Body of pancreas (tissue), 4 donors: Measurements from ENCODE around the gene SLC5A8.

ENCODE experiments used
- POLR2A ChIP-seq, 3 donors: fragments of 450-650 bp; IDR thresholded peaks; one replicate each; pipeline ENCODE4 v1.6.1; 2016; ENCODE audit warnings: antibody characterized with exemption in 3 of 3, mild to moderate bottlenecking in 2 of 3
- TF ChIP-seq, protein P1 (sequence below), 7 experiments: fragments of 450-650 bp in 4 of 7; fragments of 200-600 bp in 3 of 7; sonication (generic) in 3 of 7; IDR thresholded peaks; one replicate each; pipeline ENCODE4 v1.5.1; 2016 to 2019; ENCODE audit warnings: antibody characterized with exemption in 7 of 7

- TF ChIP-seq, protein P1, sequence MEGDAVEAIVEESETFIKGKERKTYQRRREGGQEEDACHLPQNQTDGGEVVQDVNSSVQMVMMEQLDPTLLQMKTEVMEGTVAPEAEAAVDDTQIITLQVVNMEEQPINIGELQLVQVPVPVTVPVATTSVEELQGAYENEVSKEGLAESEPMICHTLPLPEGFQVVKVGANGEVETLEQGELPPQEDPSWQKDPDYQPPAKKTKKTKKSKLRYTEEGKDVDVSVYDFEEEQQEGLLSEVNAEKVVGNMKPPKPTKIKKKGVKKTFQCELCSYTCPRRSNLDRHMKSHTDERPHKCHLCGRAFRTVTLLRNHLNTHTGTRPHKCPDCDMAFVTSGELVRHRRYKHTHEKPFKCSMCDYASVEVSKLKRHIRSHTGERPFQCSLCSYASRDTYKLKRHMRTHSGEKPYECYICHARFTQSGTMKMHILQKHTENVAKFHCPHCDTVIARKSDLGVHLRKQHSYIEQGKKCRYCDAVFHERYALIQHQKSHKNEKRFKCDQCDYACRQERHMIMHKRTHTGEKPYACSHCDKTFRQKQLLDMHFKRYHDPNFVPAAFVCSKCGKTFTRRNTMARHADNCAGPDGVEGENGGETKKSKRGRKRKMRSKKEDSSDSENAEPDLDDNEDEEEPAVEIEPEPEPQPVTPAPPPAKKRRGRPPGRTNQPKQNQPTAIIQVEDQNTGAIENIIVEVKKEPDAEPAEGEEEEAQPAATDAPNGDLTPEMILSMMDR (IDR thresholded peaks at IDR 0.05), result no peak
- no peak for TF ChIP-seq POLR2A (IDR thresholded peaks at IDR 0.05)
Measured at GRCh38 chr12:101174541-101174940, 35.5 kb downstream of the SLC5A8 start.
